ENCODE measurements around the gene LCE6A. TPM values are rescaled to one million over a fixed set of nuclear protein-coding genes. Genes with fewer than 3 reads are reported as not detected.
A peak's percentile ranks its signal among the peaks of the same experiment; 100 is the strongest.

Gene LCE6A
- total and polyA plus RNA-seq, 3 experiments from 2014 or later: not detected

DNA sequence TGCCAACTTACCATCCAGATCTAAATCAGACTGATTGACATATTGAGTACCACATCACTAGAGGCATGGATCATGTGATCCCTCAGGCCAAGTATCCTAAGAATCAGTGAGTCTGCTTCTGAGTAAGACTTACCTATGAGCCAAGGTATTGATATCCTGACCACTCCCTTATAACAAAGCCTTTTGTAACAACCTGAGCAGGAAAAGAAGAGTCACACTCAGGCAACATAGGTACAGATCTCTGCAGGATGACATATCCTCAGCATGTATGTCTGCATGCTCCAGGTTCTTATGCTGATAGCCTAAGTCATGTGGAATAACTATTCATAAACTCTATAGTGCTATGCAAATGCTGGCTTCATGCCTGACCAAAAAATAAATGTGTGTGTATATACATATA lies 17.7 kb upstream of the LCE6A start:
- H3K9me3 ChIP-seq (ENCODE audit: low read length): no peaks in the 10 kb centered on the region
- no peaks in the 10 kb centered on the region for H3K4me1 ChIP-seq (ENCODE audit: insufficient read depth, low read length)
- Mint-ChIP-seq H3K9me3 (peaks cover 0 to 2% (median 0%) of the 10 kb centered on the region in 5 donors), H3K4me3 (no peak overlapping the region), H3K4me1 (no peaks in the 10 kb centered on the region), H3K27me3 (peaks cover 13 to 49% of the 10 kb centered on the region in 2 donors), H3K27ac (no peak overlapping the region), H3K36me3 (no peaks in the 10 kb centered on the region)
- ChIA-PET CTCF (no interaction called here), POLR2A (no interaction called here)
- H3K27ac ChIP-seq (ENCODE audit: low read depth, low read length): no peak overlapping the region
- DNase-seq: no peak
- H3K4me3 ChIP-seq (ENCODE audit: low read length): no peak overlapping the region
- peaks cover 5% of the 10 kb centered on the region for H3K27me3 ChIP-seq (ENCODE audit: insufficient read depth, low read length, poor library complexity, severe bottlenecking)
- no peaks in the 10 kb centered on the region for H3K36me3 ChIP-seq (ENCODE audit: insufficient read depth, low read length)

DNA sequence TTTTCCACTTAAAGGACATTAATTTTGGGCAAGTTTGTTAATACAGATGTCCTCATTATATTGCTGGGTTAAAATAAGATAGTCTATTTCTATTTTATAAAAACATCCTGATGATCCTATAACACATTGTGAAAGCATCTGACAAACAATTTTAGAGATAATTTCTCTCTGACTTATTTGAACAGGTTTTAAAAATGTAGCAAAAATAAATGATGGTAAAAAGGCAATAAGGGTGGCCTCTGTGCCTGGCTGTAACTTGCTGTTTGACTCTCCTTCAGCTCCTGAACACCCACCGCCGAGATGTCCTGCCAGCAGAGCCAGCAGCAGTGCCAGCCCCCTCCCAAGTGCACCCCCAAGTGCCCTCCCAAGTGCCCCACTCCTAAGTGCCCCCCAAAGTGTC lies 15.5 kb upstream of the LCE6A start, which contains the start of gene LCE1A:
TSS of gene LCE1A (plus strand) at position 301 of the 400 bp plus-strand sequence. CDS start at position 301, 0 bp downstream.
- ChIA-PET POLR2A (no interaction called here), CTCF (no interaction called here)
- Mint-ChIP-seq H3K9me3 (peaks cover 0 to 2% (median 0%) of the 10 kb centered on the region in 5 donors), H3K27me3 (peaks cover 8 to 55% of the 10 kb centered on the region in 2 donors), H3K27ac (peak within 1 kb of the TSS in 1 of 8 donors; percentile 1), H3K4me3 (no peak within 1 kb of the TSS), H3K36me3 (no peaks in the 10 kb centered on the region), H3K4me1 (no peaks in the 10 kb centered on the region)
- Histone ChIP-seq H3K4me3 (ENCODE audit: low read length) (no peak within 1 kb of the TSS), H3K9me3 (ENCODE audit: low read length) (no peaks in the 10 kb centered on the region), H3K4me1 (ENCODE audit: insufficient read depth, low read length) (no peaks in the 10 kb centered on the region), H3K36me3 (ENCODE audit: insufficient read depth, low read length) (no peaks in the 10 kb centered on the region), H3K27me3 (ENCODE audit: insufficient read depth, low read length, poor library complexity, severe bottlenecking) (peaks cover 5% of the 10 kb centered on the region), H3K27ac (ENCODE audit: low read depth, low read length) (no peak within 1 kb of the TSS)
- no peak for DNase-seq

GRCh38 chr1:152836870-152837269 lies 5.8 kb upstream of the LCE6A start:
- Mint-ChIP-seq H3K27ac (no peak overlapping the region), H3K4me3 (no peak overlapping the region), H3K4me1 (no peaks in the 10 kb centered on the region), H3K36me3 (no peaks in the 10 kb centered on the region), H3K9me3 (peaks cover 0 to 3% (median 0%) of the 10 kb centered on the region in 5 donors), H3K27me3 (peaks cover 6 to 9% of the 10 kb centered on the region in 2 donors)
- ChIA-PET POLR2A (interaction anchor here (0.6 kb wide), 1 partner anchor 48 kb away, joined by 3 read pairs; no protein-coding TSS in a partner anchor), CTCF (no interaction called here)
- Histone ChIP-seq H3K9me3 (ENCODE audit: low read length) (no peaks in the 10 kb centered on the region), H3K27ac (ENCODE audit: low read depth, low read length) (no peak overlapping the region), H3K27me3 (ENCODE audit: insufficient read depth, low read length, poor library complexity, severe bottlenecking) (no peaks in the 10 kb centered on the region), H3K36me3 (ENCODE audit: insufficient read depth, low read length) (no peaks in the 10 kb centered on the region), H3K4me1 (ENCODE audit: insufficient read depth, low read length) (no peaks in the 10 kb centered on the region), H3K4me3 (ENCODE audit: low read length) (no peak overlapping the region)
- no peak for DNase-seq

- Mint-ChIP-seq H3K27me3 (peaks cover 3 to 18% of the 10 kb centered on the region in 2 donors), H3K9me3 (no peaks in the 10 kb centered on the region), H3K27ac (no peak overlapping the region), H3K4me1 (no peaks in the 10 kb centered on the region), H3K4me3 (no peak overlapping the region), H3K36me3 (no peaks in the 10 kb centered on the region)
- no peak for DNase-seq
- Histone ChIP-seq H3K4me3 (ENCODE audit: low read length) (no peak overlapping the region), H3K9me3 (ENCODE audit: low read length) (no peaks in the 10 kb centered on the region), H3K36me3 (ENCODE audit: insufficient read depth, low read length) (no peaks in the 10 kb centered on the region), H3K27ac (ENCODE audit: low read depth, low read length) (no peak overlapping the region), H3K4me1 (ENCODE audit: insufficient read depth, low read length) (no peaks in the 10 kb centered on the region), H3K27me3 (ENCODE audit: insufficient read depth, low read length, poor library complexity, severe bottlenecking) (no peaks in the 10 kb centered on the region)
- CTCF ChIA-PET: no interaction called here
- POLR2A ChIA-PET: no interaction called here
Observed at GRCh38 chr1:152855661-152856060, 13.0 kb downstream of the LCE6A start.

GRCh38 chr1:152858062-152858461 lies 15.4 kb downstream of the LCE6A start:
- POLR2A ChIA-PET: no interaction called here
- H3K9me3 ChIP-seq (ENCODE audit: low read length): no peaks in the 10 kb centered on the region
- no peak overlapping the region for H3K27ac ChIP-seq (ENCODE audit: low read depth, low read length)
- no peaks in the 10 kb centered on the region for H3K36me3 Mint-ChIP-seq
- DNase-seq: no peak
- CTCF ChIA-PET: no interaction called here
- no peaks in the 10 kb centered on the region for H3K4me1 ChIP-seq (ENCODE audit: insufficient read depth, low read length)
- no peak overlapping the region for H3K27ac Mint-ChIP-seq
- H3K27me3 Mint-ChIP-seq: peaks cover 3 to 21% of the 10 kb centered on the region in 2 donors
- no peak overlapping the region for H3K4me3 ChIP-seq (ENCODE audit: low read length)
- H3K27me3 ChIP-seq (ENCODE audit: insufficient read depth, low read length, poor library complexity, severe bottlenecking): no peaks in the 10 kb centered on the region
- no peaks in the 10 kb centered on the region for H3K9me3 Mint-ChIP-seq
- H3K36me3 ChIP-seq (ENCODE audit: insufficient read depth, low read length): no peaks in the 10 kb centered on the region
- H3K4me1 Mint-ChIP-seq: no peaks in the 10 kb centered on the region
- no peak overlapping the region for H3K4me3 Mint-ChIP-seq

- H3K4me3 Mint-ChIP-seq: no peak within 1 kb of the TSS
- CTCF ChIA-PET: no interaction called here
- H3K36me3 ChIP-seq (ENCODE audit: insufficient read depth, low read length): no peaks in the 10 kb centered on the region
- no peaks in the 10 kb centered on the region for H3K36me3 Mint-ChIP-seq
- no peak within 1 kb of the TSS for H3K27ac ChIP-seq (ENCODE audit: low read depth, low read length)
- no peaks in the 10 kb centered on the region for H3K27me3 ChIP-seq (ENCODE audit: insufficient read depth, low read length, poor library complexity, severe bottlenecking)
- H3K4me3 ChIP-seq (ENCODE audit: low read length): no peak within 1 kb of the TSS
- H3K4me1 Mint-ChIP-seq: no peaks in the 10 kb centered on the region
- POLR2A ChIA-PET: no interaction called here
- H3K27ac Mint-ChIP-seq: no peak within 1 kb of the TSS
- H3K9me3 ChIP-seq (ENCODE audit: low read length): no peaks in the 10 kb centered on the region
- no peaks in the 10 kb centered on the region for H3K9me3 Mint-ChIP-seq
- no peak for DNase-seq
- H3K27me3 Mint-ChIP-seq: peaks cover 3 to 26% of the 10 kb centered on the region in 2 donors
- H3K4me1 ChIP-seq (ENCODE audit: insufficient read depth, low read length): no peaks in the 10 kb centered on the region
Observed at GRCh38 chr1:152859696-152860095, 17.0 kb downstream of the LCE6A start, which contains the start of gene LCE7A. TSS of gene LCE7A (plus strand) at chr1:152859996. CDS start at chr1:152860698, 702 bp downstream.

DNA sequence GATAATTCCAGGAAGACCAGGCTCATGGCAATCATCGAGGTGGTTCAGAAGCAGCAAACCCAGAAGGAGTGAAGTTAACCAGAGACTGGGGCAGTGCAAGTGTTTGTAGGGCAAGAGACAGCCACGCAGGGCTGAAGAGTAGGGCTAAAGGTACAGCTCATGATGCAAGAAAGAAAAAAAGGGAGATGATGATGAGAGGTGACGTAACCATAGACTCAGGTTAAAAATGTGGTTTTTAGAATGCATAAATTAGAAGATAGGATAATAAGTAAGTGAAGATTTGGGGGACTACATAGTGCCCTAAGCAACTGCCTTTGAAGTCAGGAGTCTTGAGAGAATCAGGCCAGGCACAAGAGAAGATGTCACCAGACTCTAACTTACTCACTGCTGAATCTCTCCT lies 17.5 kb downstream of the LCE6A start:
- Mint-ChIP-seq H3K4me1 (no peaks in the 10 kb centered on the region), H3K36me3 (no peaks in the 10 kb centered on the region), H3K27me3 (peaks cover 3 to 24% of the 10 kb centered on the region in 2 donors), H3K27ac (no peak overlapping the region), H3K4me3 (no peak overlapping the region), H3K9me3 (no peaks in the 10 kb centered on the region)
- POLR2A ChIA-PET: no interaction called here
- H3K4me1 ChIP-seq (ENCODE audit: insufficient read depth, low read length): no peaks in the 10 kb centered on the region
- no peaks in the 10 kb centered on the region for H3K27me3 ChIP-seq (ENCODE audit: insufficient read depth, low read length, poor library complexity, severe bottlenecking)
- H3K27ac ChIP-seq (ENCODE audit: low read depth, low read length): no peak overlapping the region
- DNase-seq: no peak
- H3K4me3 ChIP-seq (ENCODE audit: low read length): no peak overlapping the region
- no peaks in the 10 kb centered on the region for H3K9me3 ChIP-seq (ENCODE audit: low read length)
- CTCF ChIA-PET: no interaction called here
- H3K36me3 ChIP-seq (ENCODE audit: insufficient read depth, low read length): no peaks in the 10 kb centered on the region

GRCh38 chr1:152861374-152861773 lies 18.7 kb downstream of the LCE6A start:
- Histone ChIP-seq H3K27me3 (ENCODE audit: insufficient read depth, low read length, poor library complexity, severe bottlenecking) (no peaks in the 10 kb centered on the region), H3K4me1 (ENCODE audit: insufficient read depth, low read length) (no peaks in the 10 kb centered on the region), H3K9me3 (ENCODE audit: low read length) (no peaks in the 10 kb centered on the region), H3K4me3 (ENCODE audit: low read length) (no peak overlapping the region), H3K27ac (ENCODE audit: low read depth, low read length) (no peak overlapping the region), H3K36me3 (ENCODE audit: insufficient read depth, low read length) (no peaks in the 10 kb centered on the region)
- no peak for DNase-seq
- Mint-ChIP-seq H3K4me1 (no peaks in the 10 kb centered on the region), H3K27me3 (peaks cover 3 to 24% of the 10 kb centered on the region in 2 donors), H3K9me3 (no peaks in the 10 kb centered on the region), H3K27ac (peak overlapping the region in 1 of 8 donors; percentile 26), H3K36me3 (no peaks in the 10 kb centered on the region), H3K4me3 (no peak overlapping the region)
- CTCF ChIA-PET: no interaction called here
- POLR2A ChIA-PET: interaction anchor here (0.6 kb wide), 1 partner anchor 286 kb away, joined by 3 read pairs; no protein-coding TSS in a partner anchor

DNA sequence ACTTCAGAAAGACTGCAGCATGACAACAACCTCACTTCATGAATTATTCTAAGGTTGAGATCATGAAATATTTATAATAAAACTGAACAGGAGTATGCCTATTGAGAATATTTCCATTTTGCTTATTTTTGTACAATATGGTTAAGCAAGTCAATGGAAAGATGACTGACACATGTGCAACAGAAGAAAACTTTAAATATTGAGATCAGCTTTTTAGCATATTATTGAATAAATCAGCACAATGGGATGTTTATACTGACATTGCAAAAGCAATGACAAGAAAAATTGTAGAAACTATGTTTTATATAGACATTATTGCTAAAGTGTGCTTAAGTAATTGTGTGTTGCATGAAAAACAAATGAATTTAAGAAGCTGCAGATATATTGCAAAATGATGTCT lies 21.8 kb downstream of the LCE6A start:
- Mint-ChIP-seq H3K36me3 (no peaks in the 10 kb centered on the region), H3K27me3 (peaks cover 0 to 13% of the 10 kb centered on the region in 2 donors), H3K4me1 (no peaks in the 10 kb centered on the region), H3K27ac (no peak overlapping the region), H3K9me3 (no peaks in the 10 kb centered on the region), H3K4me3 (no peak overlapping the region)
- ChIA-PET CTCF (no interaction called here), POLR2A (no interaction called here)
- no peak for DNase-seq
- Histone ChIP-seq H3K27ac (ENCODE audit: low read depth, low read length) (no peak overlapping the region), H3K4me1 (ENCODE audit: insufficient read depth, low read length) (no peaks in the 10 kb centered on the region), H3K36me3 (ENCODE audit: insufficient read depth, low read length) (no peaks in the 10 kb centered on the region), H3K9me3 (ENCODE audit: low read length) (no peaks in the 10 kb centered on the region), H3K27me3 (ENCODE audit: insufficient read depth, low read length, poor library complexity, severe bottlenecking) (no peaks in the 10 kb centered on the region), H3K4me3 (ENCODE audit: low read length) (no peak overlapping the region)

Data from CD8-positive, alpha-beta memory T cell (primary cell).